Measurements from ENCODE around the gene WFDC1. TPM values are rescaled to one million over a fixed set of nuclear protein-coding genes. Genes with fewer than 3 reads are reported as not detected.

The WFDC1 gene
- total and polyA plus RNA-seq, 5 donors, result 0.34 to 1.6 (median 1.1) TPM

- no peaks in the 10 kb centered on the region for H3K27me3 ChIP-seq (ENCODE audit: control insufficient read depth, insufficient read depth)
- ATAC-seq (no peak), DNase-seq (no peak)
- WGBS, result 83% methylated on average over 19 of the region's 19 CpGs
- H3K4me3 ChIP-seq (ENCODE audit: low read length), result no peak overlapping the region
- intact Hi-C loops (cut with DNase I), result no loop called here
- no peaks in the 10 kb centered on the region for H3K4me1 ChIP-seq (ENCODE audit: control insufficient read depth, insufficient read depth, low read length)
- no peak overlapping the region for H3K27ac ChIP-seq (ENCODE audit: low read length)
- peaks cover 3% of the 10 kb centered on the region for H3K9me3 ChIP-seq (ENCODE audit: control insufficient read depth, low read length)
Measured at GRCh38 chr16:84318091-84318975, 23.7 kb downstream of the WFDC1 start.

- DNase-seq, result no peak
Measured at GRCh38 chr16:84319146-84319760, 24.6 kb downstream of the WFDC1 start.

DNA sequence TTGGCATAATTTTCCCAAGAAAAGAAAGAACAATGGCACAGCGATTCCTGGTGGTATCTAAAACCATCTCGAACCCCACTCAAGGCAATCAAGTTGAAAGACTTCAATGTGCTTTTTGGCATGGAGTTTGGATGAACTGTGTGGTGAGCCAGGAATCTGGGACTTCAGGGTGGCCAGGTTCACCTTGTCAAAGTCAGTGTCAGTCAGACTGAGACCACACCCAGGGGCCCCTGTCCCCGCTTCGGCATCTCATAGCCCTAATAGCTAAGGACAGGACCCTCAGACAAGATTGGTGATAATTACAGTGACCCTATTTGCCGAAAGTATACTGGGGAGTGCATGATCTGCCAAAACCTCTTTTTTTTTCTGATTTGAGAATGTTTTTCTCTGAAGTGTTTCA, 25.8 kb downstream of the WFDC1 start:
- 75% methylated on average over 5 of the region's 5 CpGs for WGBS
- no peak for ATAC-seq

More at GRCh38 chr16:84319146-84319760, 24.6 kb downstream of the WFDC1 start:
- no peaks in the 10 kb centered on the region for H3K27me3 ChIP-seq (ENCODE audit: control insufficient read depth, insufficient read depth)
- no peak overlapping the region for H3K4me3 ChIP-seq (ENCODE audit: low read length)
- ATAC-seq, result no peak
- peaks cover 3% of the 10 kb centered on the region for H3K9me3 ChIP-seq (ENCODE audit: control insufficient read depth, low read length)
- H3K4me1 ChIP-seq (ENCODE audit: control insufficient read depth, insufficient read depth, low read length), result no peaks in the 10 kb centered on the region
- intact Hi-C loops (cut with DNase I), result no loop called here
- WGBS, result 94% methylated on average over 24 of the region's 24 CpGs
- no peak overlapping the region for H3K27ac ChIP-seq (ENCODE audit: low read length)

GRCh38 chr16:84321932-84322331, 27.3 kb downstream of the WFDC1 start:
- 51% methylated on average over 4 of the region's 4 CpGs for WGBS

More for the DNA sequence above, 25.8 kb downstream of the WFDC1 start:
- no peak for DNase-seq
- Histone ChIP-seq H3K9me3 (ENCODE audit: control insufficient read depth, low read length) (peaks cover 3% of the 10 kb centered on the region), H3K27me3 (ENCODE audit: control insufficient read depth, insufficient read depth) (no peaks in the 10 kb centered on the region), H3K4me1 (ENCODE audit: control insufficient read depth, insufficient read depth, low read length) (no peaks in the 10 kb centered on the region), H3K27ac (ENCODE audit: low read length) (no peak overlapping the region), H3K4me3 (ENCODE audit: low read length) (no peak overlapping the region)
- intact Hi-C loops (cut with DNase I), result no loop called here

DNA sequence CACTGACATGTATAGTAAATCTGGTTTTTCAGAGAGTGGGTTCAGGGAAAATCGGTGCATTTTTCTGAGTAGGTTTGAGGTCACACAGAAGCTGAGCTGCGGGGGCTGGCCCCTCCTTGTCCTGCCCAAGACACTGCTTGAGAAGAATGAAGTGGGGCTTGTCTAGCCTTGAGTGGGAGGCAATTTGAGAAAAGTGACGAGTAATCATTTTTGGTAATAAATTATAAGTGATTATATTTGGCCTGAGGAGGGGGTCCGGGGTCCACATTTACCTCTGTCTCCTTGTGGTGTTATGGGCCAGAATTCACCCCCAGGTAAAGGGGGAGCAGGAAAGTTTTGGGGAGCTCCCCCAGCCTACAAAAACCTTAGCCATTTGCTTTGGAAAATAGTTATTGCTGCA, 28.1 kb downstream of the WFDC1 start:
- H3K9me3 ChIP-seq (ENCODE audit: control insufficient read depth, low read length), result peaks cover 2% of the 10 kb centered on the region
- no peak overlapping the region for H3K27ac ChIP-seq (ENCODE audit: low read length)
- intact Hi-C loops (cut with DNase I), result no loop called here
- no peak for DNase-seq
- H3K4me1 ChIP-seq (ENCODE audit: control insufficient read depth, insufficient read depth, low read length), result no peaks in the 10 kb centered on the region
- 78% methylated on average over 4 of the region's 4 CpGs for WGBS
- H3K4me3 ChIP-seq (ENCODE audit: low read length), result no peak overlapping the region
- ATAC-seq, result no peak
- no peaks in the 10 kb centered on the region for H3K27me3 ChIP-seq (ENCODE audit: control insufficient read depth, insufficient read depth)

More at GRCh38 chr16:84321932-84322331, 27.3 kb downstream of the WFDC1 start:
- no peaks in the 10 kb centered on the region for H3K4me1 ChIP-seq (ENCODE audit: control insufficient read depth, insufficient read depth, low read length)
- no peak overlapping the region for H3K27ac ChIP-seq (ENCODE audit: low read length)
- H3K9me3 ChIP-seq (ENCODE audit: control insufficient read depth, low read length), result peaks cover 3% of the 10 kb centered on the region
- no peak for DNase-seq
- H3K4me3 ChIP-seq (ENCODE audit: low read length), result no peak overlapping the region
- intact Hi-C loops (cut with DNase I), result no loop called here
- no peak for ATAC-seq
- H3K27me3 ChIP-seq (ENCODE audit: control insufficient read depth, insufficient read depth), result no peaks in the 10 kb centered on the region

DNA sequence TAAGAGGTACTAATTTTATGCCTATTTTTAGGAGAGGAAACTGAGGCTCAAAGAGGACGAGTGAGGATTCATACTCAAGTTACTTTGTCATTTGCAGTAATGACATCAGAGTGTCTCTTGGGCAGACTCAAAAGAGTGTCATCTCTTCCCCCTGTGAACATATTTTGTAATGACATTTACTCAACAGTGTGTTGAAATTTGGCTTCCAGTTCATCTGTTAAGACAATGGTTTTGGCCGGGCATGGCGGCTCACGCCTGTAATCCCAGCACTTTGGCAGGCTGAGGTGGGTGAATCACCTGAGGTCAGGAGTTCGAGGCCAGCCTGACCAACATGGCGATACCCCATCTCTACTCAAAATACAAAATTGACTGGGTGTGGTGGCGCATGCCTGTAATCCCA, 28.9 kb downstream of the WFDC1 start:
- no peaks in the 10 kb centered on the region for H3K27me3 ChIP-seq (ENCODE audit: control insufficient read depth, insufficient read depth)
- WGBS, result 81% methylated on average over 7 of the region's 7 CpGs
- no peak for DNase-seq
- no peak overlapping the region for H3K4me3 ChIP-seq (ENCODE audit: low read length)
- no peaks in the 10 kb centered on the region for H3K9me3 ChIP-seq (ENCODE audit: control insufficient read depth, low read length)
- H3K27ac ChIP-seq (ENCODE audit: low read length), result no peak overlapping the region
- no peak for ATAC-seq
- intact Hi-C loops (cut with DNase I), result no loop called here
- no peaks in the 10 kb centered on the region for H3K4me1 ChIP-seq (ENCODE audit: control insufficient read depth, insufficient read depth, low read length)

DNA sequence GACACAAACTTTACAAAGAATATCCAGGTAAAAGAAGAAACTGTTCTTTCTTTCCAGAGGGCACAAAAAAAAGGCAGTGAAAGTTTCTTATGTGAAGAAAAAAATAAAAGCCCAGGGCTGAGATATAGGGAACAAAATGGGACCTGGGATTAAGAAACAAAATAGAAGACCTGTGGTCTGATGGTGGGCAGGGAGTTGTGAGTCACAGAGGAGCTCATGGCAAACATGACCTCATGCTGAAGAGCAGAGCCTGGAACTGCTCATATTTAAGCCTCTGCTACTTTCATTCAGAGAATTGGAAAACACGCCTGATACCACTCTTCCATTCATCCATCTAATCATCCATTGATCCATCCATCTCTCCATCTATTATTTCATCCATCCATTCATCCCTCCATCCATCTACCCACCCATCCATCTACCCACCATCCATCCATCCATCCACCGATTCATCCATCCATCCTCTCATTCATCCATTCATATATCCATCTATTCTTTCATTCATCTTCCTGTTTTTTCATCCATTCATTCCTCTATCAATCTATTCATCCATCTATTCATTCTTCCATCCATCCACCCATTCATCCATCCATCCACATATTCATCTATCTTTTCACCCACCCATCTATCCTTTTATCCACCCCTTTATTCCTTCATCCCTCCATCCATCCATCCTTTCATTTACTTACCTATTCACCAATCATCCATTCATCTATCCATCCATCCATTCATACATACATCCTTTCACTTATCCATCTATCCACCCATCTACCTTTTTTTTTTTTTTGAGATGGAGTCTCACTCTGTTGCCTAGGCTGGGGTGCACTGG, 30.0 kb downstream of the WFDC1 start:
- Histone ChIP-seq H3K27ac (ENCODE audit: low read length) (no peak overlapping the region), H3K4me1 (ENCODE audit: control insufficient read depth, insufficient read depth, low read length) (no peaks in the 10 kb centered on the region), H3K27me3 (ENCODE audit: control insufficient read depth, insufficient read depth) (no peaks in the 10 kb centered on the region), H3K9me3 (ENCODE audit: control insufficient read depth, low read length) (no peaks in the 10 kb centered on the region), H3K4me3 (ENCODE audit: low read length) (no peak overlapping the region)
- DNase-seq (no peak), ATAC-seq (no peak)
- WGBS, result 46% methylated on average over 2 of the region's 2 CpGs
- intact Hi-C loops (cut with DNase I), result no loop called here

DNA sequence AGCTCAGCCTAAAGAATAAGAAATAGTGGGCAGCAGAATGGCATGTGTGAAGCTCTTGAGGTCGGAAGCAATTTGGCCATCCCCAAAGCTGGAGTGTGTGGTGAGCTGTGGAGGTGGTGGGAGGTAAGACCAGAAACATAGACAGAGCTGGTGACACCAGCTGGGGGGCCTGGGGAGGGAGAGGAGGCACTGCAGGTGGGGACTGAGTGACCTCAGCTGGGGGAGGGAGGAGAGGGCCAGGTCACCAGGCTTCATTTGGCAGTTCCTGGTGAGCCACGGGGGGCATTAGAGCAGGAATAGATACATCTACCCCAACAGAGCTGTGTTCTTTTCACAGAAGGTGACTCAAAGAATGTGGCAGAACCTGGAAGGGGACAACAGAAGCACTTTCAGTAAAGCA, 31.9 kb downstream of the WFDC1 start:
- H3K9me3 ChIP-seq (ENCODE audit: control insufficient read depth, low read length), result no peaks in the 10 kb centered on the region
- ATAC-seq (no peak), DNase-seq (no peak)
- intact Hi-C loops (cut with DNase I), result no loop called here
- H3K4me1 ChIP-seq (ENCODE audit: control insufficient read depth, insufficient read depth, low read length), result no peaks in the 10 kb centered on the region
- 68% methylated on average over 2 of the region's 2 CpGs for WGBS
- no peaks in the 10 kb centered on the region for H3K27me3 ChIP-seq (ENCODE audit: control insufficient read depth, insufficient read depth)
- H3K27ac ChIP-seq (ENCODE audit: low read length), result no peak overlapping the region
- H3K4me3 ChIP-seq (ENCODE audit: low read length), result no peak overlapping the region

DNA sequence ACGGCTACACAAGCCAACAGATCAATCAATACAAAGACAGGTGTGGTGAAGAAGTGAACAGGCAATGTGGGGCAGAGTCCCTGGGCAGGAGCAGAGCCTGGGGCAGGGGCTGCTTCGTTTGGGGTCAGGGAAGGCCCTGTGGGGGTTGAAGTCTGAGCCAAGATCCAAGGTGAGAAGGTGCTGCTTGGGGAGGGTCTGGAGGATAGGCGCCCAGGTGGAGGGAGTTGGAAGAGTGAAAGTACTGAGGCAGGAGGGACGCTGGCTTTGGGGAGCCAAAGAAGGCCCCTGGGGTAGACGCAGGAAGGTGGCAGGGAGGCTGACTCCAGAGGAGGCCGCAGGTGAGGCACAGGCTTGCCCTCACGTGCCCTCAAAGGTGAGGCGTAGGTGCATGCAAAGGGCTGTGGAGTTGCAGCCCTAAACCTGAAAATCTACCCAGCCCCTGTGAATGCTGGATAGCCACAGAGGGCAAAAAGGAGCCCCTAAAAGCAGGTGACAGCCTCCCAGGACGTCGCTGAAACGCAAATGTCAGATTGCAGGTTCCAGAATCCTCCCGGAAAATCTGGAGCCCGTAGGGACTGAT, 33.3 kb downstream of the WFDC1 start:
- Histone ChIP-seq H3K27me3 (ENCODE audit: control insufficient read depth, insufficient read depth) (no peaks in the 10 kb centered on the region), H3K27ac (ENCODE audit: low read length) (no peak overlapping the region), H3K4me1 (ENCODE audit: control insufficient read depth, insufficient read depth, low read length) (no peaks in the 10 kb centered on the region), H3K4me3 (ENCODE audit: low read length) (no peak overlapping the region), H3K9me3 (ENCODE audit: control insufficient read depth, low read length) (no peaks in the 10 kb centered on the region)
- ATAC-seq, result no peak
- no peak for DNase-seq
- intact Hi-C loops (cut with DNase I), result no loop called here
- WGBS, result 73% methylated on average over 13 of the region's 13 CpGs

- Histone ChIP-seq H3K9me3 (ENCODE audit: control insufficient read depth, low read length) (no peaks in the 10 kb centered on the region), H3K27me3 (ENCODE audit: control insufficient read depth, insufficient read depth) (no peaks in the 10 kb centered on the region), H3K27ac (ENCODE audit: low read length) (no peak overlapping the region), H3K4me1 (ENCODE audit: control insufficient read depth, insufficient read depth, low read length) (no peaks in the 10 kb centered on the region), H3K4me3 (ENCODE audit: low read length) (no peak overlapping the region)
- ATAC-seq, result no peak
- intact Hi-C loops (cut with DNase I), result no loop called here
- WGBS, result 92% methylated on average over 8 of the region's 8 CpGs
- DNase-seq, result no peak
Measured at GRCh38 chr16:84329016-84329415, 34.3 kb downstream of the WFDC1 start.
